ENCODE data around the gene FBXO46. TPM values are rescaled to one million over a fixed set of nuclear protein-coding genes. Genes with fewer than 3 reads are reported as not detected.
A peak's percentile ranks its signal among the peaks of the same experiment; 100 is the strongest.

FBXO46 gene
- total RNA-seq, 1 donor from 2014 or later, result 38.9 TPM

DNA sequence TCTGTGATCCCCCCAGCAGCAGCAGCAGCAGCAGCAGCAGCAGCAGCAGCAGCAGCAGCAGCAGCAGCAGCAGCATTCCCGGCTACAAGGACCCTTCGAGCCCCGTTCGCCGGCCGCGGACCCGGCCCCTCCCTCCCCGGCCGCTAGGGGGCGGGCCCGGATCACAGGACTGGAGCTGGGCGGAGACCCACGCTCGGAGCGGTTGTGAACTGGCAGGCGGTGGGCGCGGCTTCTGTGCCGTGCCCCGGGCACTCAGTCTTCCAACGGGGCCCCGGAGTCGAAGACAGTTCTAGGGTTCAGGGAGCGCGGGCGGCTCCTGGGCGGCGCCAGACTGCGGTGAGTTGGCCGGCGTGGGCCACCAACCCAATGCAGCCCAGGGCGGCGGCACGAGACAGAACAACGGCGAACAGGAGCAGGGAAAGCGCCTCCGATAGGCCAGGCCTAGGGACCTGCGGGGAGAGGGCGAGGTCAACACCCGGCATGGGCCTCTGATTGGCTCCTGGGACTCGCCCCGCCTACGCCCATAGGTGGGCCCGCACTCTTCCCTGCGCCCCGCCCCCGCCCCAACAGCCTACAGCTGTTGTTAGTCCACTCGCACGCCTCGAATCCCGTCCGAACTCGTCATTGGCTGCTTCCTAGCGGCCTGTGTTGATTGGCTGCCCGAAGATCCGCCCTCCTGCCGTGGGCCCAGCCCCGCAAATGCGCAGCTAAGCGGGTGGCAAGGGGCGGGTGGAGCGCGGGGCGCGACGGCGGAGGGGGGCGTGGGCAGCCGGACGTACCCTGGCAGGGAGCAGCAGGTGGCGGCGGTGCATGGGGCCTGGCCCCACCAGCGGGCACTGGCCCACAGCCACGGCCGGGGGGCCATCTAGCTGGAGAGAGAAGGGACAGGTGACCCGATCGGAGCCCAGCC is 39.8 kb upstream of the FBXO46 start:
- Mint-ChIP-seq H3K27me3 (ENCODE audit: low read depth) (peaks cover 12% of the 10 kb centered on the region), H3K36me3 (ENCODE audit: low read depth) (no peaks in the 10 kb centered on the region), H3K27ac (no peak overlapping the region), H3K9me3 (no peaks in the 10 kb centered on the region), H3K4me1 (ENCODE audit: low read depth) (peaks cover 8% of the 10 kb centered on the region), H3K4me3 (ENCODE audit: low read depth) (peak overlapping the region; percentile 86)
- DNase-seq (ENCODE audit: low spot score), result peak; percentile 86
- intact Hi-C loops (cut with micrococcal nuclease), result loop anchor here (1.0 kb wide), 3 partner anchors 9 to 93 kb away; partner anchors contain the start of gene SYMPK

DNA sequence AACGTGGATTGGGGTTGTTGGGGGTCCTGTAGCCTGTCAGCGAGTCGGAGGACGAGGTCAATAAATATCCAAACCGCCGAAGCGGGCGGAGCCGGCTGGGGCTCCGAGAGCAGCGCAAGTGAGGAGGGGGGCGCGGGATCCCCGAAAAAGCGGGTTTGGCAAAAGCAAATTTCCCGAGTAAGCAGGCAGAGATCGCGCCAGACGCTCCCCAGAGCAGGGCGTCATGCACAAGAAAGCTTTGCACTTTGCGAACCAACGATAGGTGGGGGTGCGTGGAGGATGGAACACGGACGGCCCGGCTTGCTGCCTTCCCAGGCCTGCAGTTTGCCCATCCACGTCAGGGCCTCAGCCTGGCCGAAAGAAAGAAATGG is 39.1 kb upstream of the FBXO46 start:
- no peaks in the 10 kb centered on the region for H3K36me3 Mint-ChIP-seq (ENCODE audit: low read depth)
- H3K4me3 Mint-ChIP-seq (ENCODE audit: low read depth), result peak overlapping the region; percentile 86
- peaks cover 8% of the 10 kb centered on the region for H3K4me1 Mint-ChIP-seq (ENCODE audit: low read depth)
- peak overlapping the region; percentile 68 for H3K27ac Mint-ChIP-seq
- intact Hi-C loops (cut with micrococcal nuclease), result loop anchor here (1.0 to 2.0 kb wide), 5 partner anchors 9 to 93 kb away; partner anchors contain the start of genes DMWD, QPCTL and SYMPK
- H3K9me3 Mint-ChIP-seq, result no peaks in the 10 kb centered on the region
- DNase-seq (ENCODE audit: low spot score), result no peak
- peaks cover 12% of the 10 kb centered on the region for H3K27me3 Mint-ChIP-seq (ENCODE audit: low read depth)

DNA sequence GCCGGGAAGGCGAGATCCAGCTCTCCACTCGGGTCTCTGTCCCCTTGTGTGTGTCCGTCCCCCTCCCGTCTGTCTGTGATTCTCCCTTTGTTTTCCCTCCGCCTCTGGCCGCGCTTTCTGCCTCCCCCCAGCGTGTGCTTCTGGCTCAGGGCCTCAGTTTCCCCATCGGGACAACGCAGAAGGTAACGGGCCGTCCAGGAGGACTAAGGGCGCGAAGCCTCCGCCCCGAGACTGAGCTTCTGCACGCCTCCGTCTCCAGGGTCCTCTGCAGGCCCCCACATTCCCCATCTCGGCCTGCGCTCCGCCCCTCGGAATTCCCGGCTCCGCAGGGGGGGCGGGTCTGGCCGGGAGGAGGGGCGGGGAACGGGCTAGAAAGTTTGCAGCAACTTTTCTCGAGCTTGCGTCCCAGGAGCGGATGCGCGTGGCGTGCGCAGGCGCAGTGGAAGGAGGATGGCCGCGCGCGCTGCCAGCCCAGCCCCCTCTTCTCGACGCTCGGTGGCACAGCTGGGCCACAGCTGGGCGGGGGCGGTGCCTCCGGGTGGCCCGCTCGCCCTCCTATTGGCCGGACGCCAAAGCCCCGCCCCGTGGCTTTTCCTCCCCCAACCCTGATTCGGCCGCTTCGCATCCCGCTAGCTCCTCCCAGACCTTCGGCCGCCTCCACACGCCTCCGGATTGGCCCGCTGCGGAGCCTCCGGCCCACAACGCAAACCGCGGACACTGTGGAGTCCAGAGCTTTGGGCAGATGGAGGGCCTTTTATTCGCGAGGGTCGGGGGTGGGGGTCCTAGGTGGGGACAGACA is 38.5 kb upstream of the FBXO46 start, which contains the start of gene SIX5:
SIX5 (minus strand) TSS at position 269 of the 799 bp plus-strand sequence. CDS start 408 bp downstream, outside the sequence.
- Mint-ChIP-seq H3K4me3 (ENCODE audit: low read depth) (peak within 1 kb of the TSS; percentile 86), H3K4me1 (ENCODE audit: low read depth) (peaks cover 8% of the 10 kb centered on the region), H3K27ac (peak within 1 kb of the TSS; percentile 68), H3K9me3 (no peaks in the 10 kb centered on the region), H3K36me3 (ENCODE audit: low read depth) (no peaks in the 10 kb centered on the region), H3K27me3 (ENCODE audit: low read depth) (peaks cover 12% of the 10 kb centered on the region)
- intact Hi-C loops (cut with micrococcal nuclease), result loop anchor here (2.0 kb wide), 2 partner anchors 24 to 76 kb away; partner anchors contain the start of genes DMWD and QPCTL
- peak; percentile 95 for DNase-seq (ENCODE audit: low spot score)

DNA sequence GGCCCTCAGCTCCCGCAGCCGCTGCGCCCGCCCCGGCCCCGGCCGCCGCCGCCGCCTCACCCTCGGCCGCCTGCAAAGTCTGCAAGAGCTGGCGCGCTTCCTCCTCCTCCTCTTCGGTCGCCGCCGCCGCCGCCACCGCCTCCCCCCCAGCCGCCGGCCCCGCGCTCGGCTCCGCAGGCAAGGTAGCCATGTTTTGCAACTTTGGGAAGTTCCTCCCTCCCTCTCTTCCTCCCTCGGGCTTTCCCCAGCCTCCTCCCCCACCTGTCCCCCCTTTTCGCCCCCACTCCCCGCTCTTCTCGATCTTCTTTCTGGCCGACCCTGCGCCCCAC is 37.9 kb upstream of the FBXO46 start:
- H3K36me3 Mint-ChIP-seq (ENCODE audit: low read depth), result no peaks in the 10 kb centered on the region
- peaks cover 8% of the 10 kb centered on the region for H3K4me1 Mint-ChIP-seq (ENCODE audit: low read depth)
- H3K27me3 Mint-ChIP-seq (ENCODE audit: low read depth), result peaks cover 12% of the 10 kb centered on the region
- H3K27ac Mint-ChIP-seq, result peak overlapping the region; percentile 63
- H3K4me3 Mint-ChIP-seq (ENCODE audit: low read depth), result peak overlapping the region; percentile 86
- intact Hi-C loops (cut with micrococcal nuclease), result loop anchor here (2.0 kb wide), 2 partner anchors 24 to 76 kb away; partner anchors contain the start of genes DMWD and QPCTL
- H3K9me3 Mint-ChIP-seq, result no peaks in the 10 kb centered on the region
- DNase-seq (ENCODE audit: low spot score), result peak; percentile 28

DNA sequence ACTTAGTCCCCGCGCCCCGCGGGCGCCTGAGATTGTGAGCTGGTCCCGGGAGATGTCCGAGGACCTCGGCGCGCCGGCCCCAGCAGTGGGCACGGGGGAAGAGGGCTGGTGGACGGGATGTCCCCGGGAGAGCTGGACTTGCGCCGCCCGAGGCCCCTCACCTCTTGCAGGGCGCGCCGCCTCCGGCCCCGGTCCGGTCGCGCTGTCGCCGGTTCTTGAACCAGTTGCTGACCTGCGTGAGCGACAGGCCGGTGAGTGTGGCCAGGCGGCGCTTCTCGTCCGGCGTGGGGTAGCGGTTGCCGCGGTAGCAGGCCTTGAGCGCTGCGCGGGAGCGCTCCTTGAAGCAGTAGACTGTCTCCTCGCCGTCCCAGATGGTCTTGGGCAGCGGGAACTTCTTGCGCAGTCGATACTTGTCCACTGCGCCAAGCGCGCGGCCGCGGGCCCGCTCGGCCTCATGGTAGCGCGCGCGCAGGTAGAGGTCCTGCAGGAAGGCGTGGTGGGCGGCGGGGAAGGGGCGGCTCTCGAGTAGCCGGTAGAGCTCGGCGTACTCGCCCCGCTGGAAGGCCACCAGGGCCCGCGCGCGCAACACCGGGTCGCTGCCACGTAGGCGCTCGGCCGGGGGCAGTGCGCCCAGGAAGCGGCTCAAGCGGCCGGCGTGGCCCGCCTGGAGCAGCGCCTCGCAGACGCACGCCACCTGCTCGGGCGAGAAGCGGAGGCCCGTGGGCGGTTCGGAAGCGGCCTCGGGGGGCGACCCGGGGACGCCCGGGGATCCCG is 37.4 kb upstream of the FBXO46 start:
- intact Hi-C loops (cut with micrococcal nuclease), result loop anchor here (2.0 kb wide), 2 partner anchors 25 to 75 kb away; partner anchors contain the start of genes DMWD and QPCTL
- Mint-ChIP-seq H3K4me1 (ENCODE audit: low read depth) (peaks cover 8% of the 10 kb centered on the region), H3K36me3 (ENCODE audit: low read depth) (no peaks in the 10 kb centered on the region), H3K9me3 (no peaks in the 10 kb centered on the region), H3K4me3 (ENCODE audit: low read depth) (peak overlapping the region; percentile 67), H3K27ac (no peak overlapping the region), H3K27me3 (ENCODE audit: low read depth) (peaks cover 12% of the 10 kb centered on the region)
- DNase-seq (ENCODE audit: low spot score), result no peak

DNA sequence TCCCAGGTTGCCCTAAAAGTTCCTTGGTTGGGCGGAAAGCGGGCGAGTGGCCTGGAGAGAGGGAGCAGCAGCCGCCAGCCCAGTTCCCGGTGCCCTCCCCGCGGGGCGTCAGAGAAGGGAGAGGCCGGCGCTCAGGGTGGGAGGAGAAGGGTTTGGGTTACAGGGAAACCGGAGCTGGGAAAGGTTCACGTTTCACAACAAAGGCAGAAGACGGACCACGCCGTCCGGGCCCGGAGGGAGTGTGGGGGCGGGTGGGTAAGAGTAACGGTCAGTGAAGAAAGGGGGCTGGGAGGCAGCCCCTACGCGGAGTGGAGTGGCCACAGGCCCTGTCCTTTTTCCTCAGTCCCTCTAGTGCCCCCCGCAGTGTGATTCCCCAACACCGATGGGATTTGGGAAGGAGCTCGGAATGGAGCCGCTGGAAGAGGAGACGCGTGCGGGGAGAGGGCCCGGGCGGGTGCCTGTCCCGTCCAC is 36.7 kb upstream of the FBXO46 start:
- H3K9me3 Mint-ChIP-seq, result no peaks in the 10 kb centered on the region
- no peak overlapping the region for H3K27ac Mint-ChIP-seq
- peaks cover 8% of the 10 kb centered on the region for H3K4me1 Mint-ChIP-seq (ENCODE audit: low read depth)
- intact Hi-C loops (cut with micrococcal nuclease), result no loop called here
- peaks cover 12% of the 10 kb centered on the region for H3K27me3 Mint-ChIP-seq (ENCODE audit: low read depth)
- DNase-seq (ENCODE audit: low spot score), result no peak
- no peaks in the 10 kb centered on the region for H3K36me3 Mint-ChIP-seq (ENCODE audit: low read depth)
- peak overlapping the region; percentile 49 for H3K4me3 Mint-ChIP-seq (ENCODE audit: low read depth)

DNA sequence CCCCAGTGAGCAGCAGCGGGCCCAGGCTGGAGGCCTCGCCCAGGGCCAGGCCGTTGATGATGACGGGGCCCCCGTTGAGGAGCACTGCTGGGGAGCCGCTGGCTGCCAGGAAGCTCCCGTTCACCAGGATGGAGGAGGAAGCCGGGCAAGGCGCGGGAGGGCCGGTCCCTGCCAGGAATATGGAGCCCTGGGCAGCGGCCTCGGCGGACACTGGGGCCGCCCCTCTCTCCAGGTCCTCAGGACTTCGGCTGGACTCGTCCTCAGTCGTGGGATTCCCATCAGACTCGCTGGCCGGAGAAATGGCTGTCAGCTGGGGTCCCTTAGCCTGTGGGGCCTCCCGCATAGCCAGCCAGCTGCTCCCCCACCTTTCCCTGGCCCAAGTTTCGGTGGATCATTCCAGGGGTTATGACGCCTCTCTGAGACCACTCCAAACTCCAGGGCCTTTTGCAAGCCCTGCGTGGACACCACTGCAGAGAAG is 36.2 kb upstream of the FBXO46 start:
- Mint-ChIP-seq H3K4me1 (ENCODE audit: low read depth) (peaks cover 8% of the 10 kb centered on the region), H3K36me3 (ENCODE audit: low read depth) (no peaks in the 10 kb centered on the region), H3K27me3 (ENCODE audit: low read depth) (peaks cover 8% of the 10 kb centered on the region), H3K4me3 (ENCODE audit: low read depth) (peak overlapping the region; percentile 49), H3K9me3 (no peaks in the 10 kb centered on the region), H3K27ac (no peak overlapping the region)
- no peak for DNase-seq (ENCODE audit: low spot score)
- intact Hi-C loops (cut with micrococcal nuclease), result no loop called here

DNA sequence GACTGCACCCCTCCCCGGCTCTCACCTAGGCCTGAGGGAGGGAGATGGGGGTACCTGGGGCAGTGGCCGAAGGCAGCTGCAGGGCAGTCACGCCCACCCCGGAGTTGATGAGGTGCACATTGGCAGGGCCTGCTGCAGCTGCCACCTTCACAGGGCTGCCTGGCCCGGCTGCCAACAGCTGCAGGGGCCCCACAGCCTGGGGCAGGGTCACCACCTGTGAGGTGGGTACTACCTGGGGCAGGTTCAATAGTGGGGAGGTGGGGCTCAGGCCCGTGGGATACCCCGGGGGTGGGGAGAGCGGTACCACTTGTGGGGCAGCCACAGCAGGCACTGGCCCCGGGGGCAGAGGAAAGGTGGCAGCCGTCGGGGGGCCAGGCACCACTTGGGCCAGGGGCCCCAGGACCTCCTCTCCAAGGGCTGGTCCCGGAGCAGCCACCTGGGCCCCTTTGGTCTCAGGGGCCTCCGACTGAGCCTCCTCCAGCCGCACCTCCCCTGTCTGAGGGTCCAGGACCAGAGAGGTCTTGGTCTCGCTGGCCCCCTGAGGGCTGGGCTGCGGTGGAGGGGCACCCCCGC is 35.7 kb upstream of the FBXO46 start:
- no peak overlapping the region for H3K4me3 Mint-ChIP-seq (ENCODE audit: low read depth)

DNA sequence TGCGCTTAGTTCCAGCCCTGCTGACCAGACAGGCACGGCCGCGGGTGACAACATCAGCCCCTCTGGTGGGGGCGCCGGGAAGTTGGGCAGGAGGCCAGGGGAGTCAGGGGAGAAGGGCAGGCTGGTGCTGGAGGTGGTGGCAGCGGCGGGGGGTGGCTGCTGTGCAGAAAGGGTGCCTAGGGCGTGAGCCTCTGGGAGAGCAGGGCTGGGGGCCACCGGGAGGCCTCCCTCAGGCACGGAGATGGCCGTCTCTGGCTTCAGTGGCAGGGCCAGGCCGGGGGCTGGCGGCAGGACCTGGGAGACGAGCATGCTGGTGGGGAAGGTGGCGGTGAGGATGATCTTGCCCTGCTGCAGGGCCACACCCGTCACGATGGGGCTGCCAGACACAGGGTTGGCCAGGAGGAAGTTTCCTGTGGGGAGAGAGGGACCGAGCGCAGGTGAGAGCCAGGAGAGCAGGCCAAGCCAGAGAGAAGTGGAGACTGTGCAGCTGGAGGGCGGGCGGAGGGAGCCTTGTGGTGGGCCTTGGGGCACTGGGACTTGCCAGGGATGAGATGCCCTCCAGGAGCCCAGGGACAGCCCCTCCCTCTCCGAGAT is 35.1 kb upstream of the FBXO46 start:
- Mint-ChIP-seq H3K9me3 (no peaks in the 10 kb centered on the region), H3K27ac (no peak overlapping the region), H3K4me1 (ENCODE audit: low read depth) (peaks cover 8% of the 10 kb centered on the region), H3K4me3 (ENCODE audit: low read depth) (no peak overlapping the region), H3K27me3 (ENCODE audit: low read depth) (peaks cover 8% of the 10 kb centered on the region), H3K36me3 (ENCODE audit: low read depth) (no peaks in the 10 kb centered on the region)
- DNase-seq (ENCODE audit: low spot score), result no peak
- intact Hi-C loops (cut with micrococcal nuclease), result no loop called here

More for the DNA sequence above, 35.7 kb upstream of the FBXO46 start:
- H3K27me3 Mint-ChIP-seq (ENCODE audit: low read depth), result peaks cover 8% of the 10 kb centered on the region
- no peak overlapping the region for H3K27ac Mint-ChIP-seq
- H3K36me3 Mint-ChIP-seq (ENCODE audit: low read depth), result no peaks in the 10 kb centered on the region
- DNase-seq (ENCODE audit: low spot score), result no peak
- intact Hi-C loops (cut with micrococcal nuclease), result no loop called here
- H3K4me1 Mint-ChIP-seq (ENCODE audit: low read depth), result peaks cover 8% of the 10 kb centered on the region
- no peaks in the 10 kb centered on the region for H3K9me3 Mint-ChIP-seq

DNA sequence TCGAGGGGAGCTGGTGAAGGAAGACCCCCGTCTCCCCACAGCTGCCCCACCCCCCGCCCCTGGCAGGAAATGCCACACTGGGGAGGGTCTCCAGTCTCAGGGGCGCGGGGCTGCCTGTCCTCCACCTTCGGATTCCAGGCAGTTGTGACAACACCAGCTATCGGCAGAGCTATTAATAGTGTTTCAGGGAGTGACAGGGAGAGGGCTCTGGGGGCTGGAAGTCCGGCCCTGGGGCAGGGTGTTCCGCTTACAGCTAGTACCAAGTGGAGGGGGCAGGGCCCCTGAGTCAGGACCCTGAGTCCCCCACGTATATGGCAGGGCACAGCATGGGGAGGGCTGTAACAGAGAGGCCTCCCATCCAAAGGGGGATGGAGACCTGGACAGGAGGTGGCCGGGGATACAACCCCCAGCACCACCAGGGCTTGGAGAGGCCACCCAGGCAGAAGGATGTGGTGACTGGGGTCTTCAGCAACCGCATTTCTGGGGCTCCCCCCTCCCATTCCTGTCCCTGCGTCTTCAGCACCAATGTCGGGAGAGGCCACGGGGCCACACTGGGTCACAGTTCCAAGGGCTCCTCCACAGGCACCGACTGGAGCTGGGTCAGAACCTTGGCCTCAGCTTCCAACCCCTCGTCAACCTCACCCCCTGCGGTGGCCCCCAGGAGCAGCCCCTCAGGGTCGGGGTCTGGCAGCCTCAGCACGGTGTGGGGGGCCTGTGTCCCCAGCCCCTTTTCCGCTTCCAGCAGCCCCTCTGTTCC is 34.4 kb upstream of the FBXO46 start:
- DNase-seq (ENCODE audit: low spot score), result no peak
- peaks cover 8% of the 10 kb centered on the region for H3K27me3 Mint-ChIP-seq (ENCODE audit: low read depth)
- H3K4me1 Mint-ChIP-seq (ENCODE audit: low read depth), result peaks cover 6% of the 10 kb centered on the region
- no peak overlapping the region for H3K27ac Mint-ChIP-seq
- H3K9me3 Mint-ChIP-seq, result no peaks in the 10 kb centered on the region
- H3K36me3 Mint-ChIP-seq (ENCODE audit: low read depth), result no peaks in the 10 kb centered on the region
- intact Hi-C loops (cut with micrococcal nuclease), result no loop called here
- H3K4me3 Mint-ChIP-seq (ENCODE audit: low read depth), result no peak overlapping the region

DNA sequence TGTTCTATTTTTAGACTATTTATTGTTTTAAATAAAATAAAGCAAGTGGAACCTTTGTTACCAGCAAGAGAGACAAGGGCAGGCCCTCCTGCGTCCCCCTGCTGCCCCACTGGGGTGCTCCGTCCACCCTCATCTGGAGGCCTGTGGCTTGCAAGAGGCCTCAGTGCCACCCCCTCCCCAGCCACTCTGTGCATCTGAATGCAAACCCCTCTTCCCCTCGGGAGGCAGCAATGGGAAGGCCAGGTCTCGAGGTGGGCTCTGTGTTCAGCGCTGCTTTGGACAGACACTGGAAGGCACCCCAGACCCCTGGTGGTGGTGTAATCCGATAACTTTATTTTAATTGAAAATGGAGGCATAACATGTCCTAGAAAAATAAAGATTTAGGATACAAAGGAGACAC is 33.8 kb upstream of the FBXO46 start:
- intact Hi-C loops (cut with micrococcal nuclease), result no loop called here
- Mint-ChIP-seq H3K27me3 (ENCODE audit: low read depth) (peaks cover 8% of the 10 kb centered on the region), H3K4me1 (ENCODE audit: low read depth) (peaks cover 2% of the 10 kb centered on the region), H3K9me3 (no peaks in the 10 kb centered on the region), H3K4me3 (ENCODE audit: low read depth) (no peak overlapping the region), H3K27ac (no peak overlapping the region), H3K36me3 (ENCODE audit: low read depth) (no peaks in the 10 kb centered on the region)
- DNase-seq (ENCODE audit: low spot score), result no peak
